Smooth muscle cell (in vitro differentiated cells): ENCODE data around the gene CD52. TPM values are rescaled to one million over a fixed set of nuclear protein-coding genes. Genes with fewer than 3 reads are reported as not detected.

ENCODE experiments used
- DNase-seq: peaks from one replicate; lab custom pipeline; 2025; ENCODE audit not compliant: unreplicated experiment; lab: John Stamatoyannopoulos, UW
- H2AFZ ChIP-seq: fragments of 200-600 bp; sonication (generic); 2 replicates; pipeline ENCODE4 v1.6.0; 2016; ENCODE audit warnings: antibody characterized with exemption, low read depth, mild to moderate bottlenecking
- H3F3A ChIP-seq: fragments of 200-600 bp; sonication (generic); 2 replicates; pipeline ENCODE4 v1.6.0; 2017; ENCODE audit warnings: antibody characterized with exemption, low read depth
- H3K27ac ChIP-seq: fragments of 200-600 bp; sonication (generic); 2 replicates; pipeline ENCODE4 v1.5.1; 2016; ENCODE audit warnings: low read depth, mild to moderate bottlenecking
- H3K27me3 ChIP-seq: fragments of 200-600 bp; sonication (generic); 2 replicates; pipeline ENCODE4 v1.6.1; 2016; ENCODE audit warnings: low read depth, mild to moderate bottlenecking
- H3K36me3 ChIP-seq: fragments of 200-600 bp; sonication (generic); 2 replicates; pipeline ENCODE4 v1.5.1; 2016; ENCODE audit warnings: low read depth
- H3K4me1 ChIP-seq: fragments of 200-600 bp; sonication (generic); 2 replicates; pipeline ENCODE4 v1.5.1; 2016; ENCODE audit warnings: low read depth
- H3K4me2 ChIP-seq: fragments of 200-600 bp; sonication (generic); 2 replicates; pipeline ENCODE4 v1.6.0; 2016; ENCODE audit warnings: mild to moderate bottlenecking
- H3K4me3 ChIP-seq: fragments of 200-600 bp; sonication (generic); 2 replicates; pipeline ENCODE4 v1.5.1; 2016; ENCODE audit warnings: mild to moderate bottlenecking
- H3K79me2 ChIP-seq: fragments of 200-600 bp; sonication (generic); 2 replicates; pipeline ENCODE4 v1.6.0; 2016; ENCODE audit warnings: low read depth, mild to moderate bottlenecking
- H3K9ac ChIP-seq: fragments of 200-600 bp; sonication (generic); 2 replicates; pipeline ENCODE4 v1.6.0; 2016; ENCODE audit warnings: low read depth
- H3K9me3 ChIP-seq: fragments of 200-600 bp; sonication (generic); replicated peaks from 2 replicates; pipeline ENCODE4 v1.5.1; 2016; ENCODE audit warnings: low read depth
- H4K20me1 ChIP-seq: fragments of 200-600 bp; sonication (generic); 2 replicates; pipeline ENCODE4 v1.6.0; 2016; ENCODE audit warnings: low read depth
- CTCF ChIP-seq: fragments of 200-600 bp; sonication (generic); IDR thresholded peaks from 2 replicates; pipeline ENCODE4 v1.5.1; 2017; ENCODE audit warnings: borderline replicate concordance, mild to moderate bottlenecking, antibody characterized with exemption; ENCODE audit not compliant: insufficient read depth, poor library complexity, severe bottlenecking
- WGBS: methylation state at CpG from one replicate; pipeline ENCODE4 v1.1.7; 2016; ENCODE audit warnings: low lambda C conversion rate; 5-methylcytosine and 5-hydroxymethylcytosine counted together
- polyA plus RNA-seq: library from polyadenylated mRNA; unstranded; fragments of >200 nt; fragmentation: Nextera tagmentation; extraction: Ambion mirVana; gene quantifications from 2 replicates; pipeline ENCODE4 v1.2.1, GENCODE V29; 2016
- total RNA-seq: library from RNA; depleted of rRNA; stranded (reverse); fragments of >200 nt; gene quantifications from 2 replicates; pipeline ENCODE4 v1.2.3, GENCODE V29; 2014

CD52 gene
- total and polyA plus RNA-seq, 2 experiments from 2014 or later: 0.39 TPM; not detected in 1

DNA sequence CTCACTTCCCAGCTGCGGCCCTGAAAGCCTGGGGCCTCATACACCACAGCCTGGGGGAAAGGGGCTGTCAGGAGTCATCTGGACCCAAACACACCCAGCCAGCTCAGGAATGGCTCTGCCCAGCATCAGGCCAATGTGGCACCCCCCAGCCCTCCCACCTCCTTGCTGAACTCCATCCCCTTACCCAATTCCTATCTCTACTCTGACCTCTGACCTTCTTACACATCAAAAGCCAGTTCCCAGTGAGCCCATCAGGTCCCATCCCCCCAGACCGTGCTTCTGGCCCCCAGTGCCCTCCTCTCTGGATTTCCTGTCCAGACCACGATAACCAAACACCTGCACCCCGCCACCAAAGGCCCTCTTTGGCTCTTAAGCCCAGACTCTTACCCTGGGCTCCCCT lies 19.9 kb downstream of the CD52 start:
- peaks cover 16% of the 10 kb centered on the region for H3K27me3 ChIP-seq
- H3K9ac ChIP-seq: no peak overlapping the region
- H3K4me2 ChIP-seq: no peak overlapping the region
- no peaks in the 10 kb centered on the region for H3F3A ChIP-seq
- TF ChIP-seq CTCF: no peak
- no peak overlapping the region for H2AFZ ChIP-seq
- H3K36me3 ChIP-seq: no peaks in the 10 kb centered on the region
- DNase-seq: no peak
- no peaks in the 10 kb centered on the region for H3K9me3 ChIP-seq
- peaks cover 10% of the 10 kb centered on the region for H3K4me1 ChIP-seq
- 86% methylated on average over 4 of the region's 4 CpGs for WGBS
- no peak overlapping the region for H3K4me3 ChIP-seq
- H3K27ac ChIP-seq: no peak overlapping the region
- H3K79me2 ChIP-seq: no peaks in the 10 kb centered on the region
- no peaks in the 10 kb centered on the region for H4K20me1 ChIP-seq

- Histone ChIP-seq H3K4me2 (no peak overlapping the region), H3K27me3 (peaks cover 16% of the 10 kb centered on the region), H3F3A (no peaks in the 10 kb centered on the region), H3K4me1 (peaks cover 10% of the 10 kb centered on the region), H3K36me3 (no peaks in the 10 kb centered on the region), H3K79me2 (no peaks in the 10 kb centered on the region), H2AFZ (no peak overlapping the region), H3K27ac (no peak overlapping the region), H4K20me1 (no peaks in the 10 kb centered on the region), H3K4me3 (no peak overlapping the region), H3K9ac (no peak overlapping the region), H3K9me3 (no peaks in the 10 kb centered on the region)
- TF ChIP-seq CTCF: no peak
- DNase-seq: no peak
- WGBS: 94% methylated on average over 1 of the region's 1 CpG
Observed at GRCh38 chr1:26338670-26339069, 20.9 kb downstream of the CD52 start.

DNA sequence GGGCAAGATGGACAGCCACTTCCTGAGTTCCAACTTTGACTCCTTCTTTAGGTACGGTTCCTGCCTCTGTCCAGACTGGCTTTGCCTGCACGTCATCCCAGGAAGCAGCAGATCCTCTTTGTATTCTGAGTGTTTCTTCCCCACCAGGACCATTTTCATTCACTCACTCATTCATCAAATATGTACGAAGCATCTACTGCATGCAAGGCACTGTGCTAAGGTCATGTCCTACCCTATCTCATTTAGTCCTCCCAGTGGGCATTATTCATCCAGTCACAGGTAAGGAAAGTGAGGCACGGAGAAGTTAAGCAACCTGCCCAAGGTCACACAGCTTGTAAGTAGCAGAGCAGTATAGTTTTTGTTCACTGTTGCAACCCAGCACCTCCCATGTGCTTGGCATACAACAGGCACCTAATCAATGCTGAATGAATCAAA lies 22.3 kb downstream of the CD52 start:
- DNase-seq: no peak
- H3K27ac ChIP-seq: no peak overlapping the region
- no peak for TF ChIP-seq CTCF
- H3K4me2 ChIP-seq: no peak overlapping the region
- no peaks in the 10 kb centered on the region for H4K20me1 ChIP-seq
- H2AFZ ChIP-seq: no peak overlapping the region
- H3K4me3 ChIP-seq: no peak overlapping the region
- no peak overlapping the region for H3K9ac ChIP-seq
- H3K9me3 ChIP-seq: no peaks in the 10 kb centered on the region
- H3K79me2 ChIP-seq: no peaks in the 10 kb centered on the region
- H3K36me3 ChIP-seq: no peaks in the 10 kb centered on the region
- H3F3A ChIP-seq: no peaks in the 10 kb centered on the region
- WGBS: 90% methylated on average over 4 of the region's 4 CpGs
- peaks cover 10% of the 10 kb centered on the region for H3K27me3 ChIP-seq
- H3K4me1 ChIP-seq: peaks cover 10% of the 10 kb centered on the region

DNA sequence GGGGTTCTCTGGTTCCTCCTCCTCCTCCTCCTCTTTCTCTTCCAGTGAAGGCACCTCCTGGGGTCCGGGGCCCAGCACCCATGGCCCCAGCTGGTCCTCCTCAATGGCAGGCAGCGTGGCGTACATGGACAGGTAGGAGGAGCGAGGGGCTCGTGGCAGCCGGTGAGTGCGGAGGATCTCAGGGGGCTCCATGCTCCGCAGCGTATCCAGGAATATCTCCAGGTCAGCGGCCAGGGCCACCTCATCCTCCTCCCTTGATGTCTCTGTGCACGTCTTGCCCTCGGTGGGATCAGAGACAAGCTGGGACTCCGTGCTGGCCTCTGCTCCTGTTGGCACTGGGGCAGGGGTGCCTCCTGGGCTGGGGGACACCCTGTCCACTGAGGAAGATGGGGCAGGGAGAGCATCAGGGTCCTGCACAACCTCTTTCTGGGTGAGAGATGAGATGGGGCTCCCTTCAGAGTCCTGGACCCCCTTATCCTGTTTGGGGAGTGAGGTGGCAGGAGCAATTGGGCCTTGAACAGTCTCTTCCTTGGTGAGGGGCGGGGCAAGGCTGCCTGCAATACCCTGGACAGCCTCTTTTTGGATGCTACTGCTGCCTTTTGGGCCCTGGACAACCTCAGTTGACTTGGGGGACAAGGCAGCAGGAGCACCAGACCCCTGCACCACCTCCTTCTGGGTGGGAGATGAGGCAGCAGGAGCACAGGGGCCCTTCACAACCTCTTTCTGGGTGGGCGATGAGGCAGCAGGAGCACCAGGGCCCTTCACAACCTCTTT lies 26.6 kb downstream of the CD52 start:
- H3F3A ChIP-seq: peaks cover under 1% of the 10 kb centered on the region
- no peak overlapping the region for H3K27ac ChIP-seq
- H3K4me2 ChIP-seq: no peak overlapping the region
- no peak for TF ChIP-seq CTCF
- no peak overlapping the region for H3K9ac ChIP-seq
- no peaks in the 10 kb centered on the region for H4K20me1 ChIP-seq
- H3K36me3 ChIP-seq: no peaks in the 10 kb centered on the region
- no peaks in the 10 kb centered on the region for H3K9me3 ChIP-seq
- no peak for DNase-seq
- H3K27me3 ChIP-seq: no peaks in the 10 kb centered on the region
- 94% methylated on average over 15 of the region's 15 CpGs for WGBS
- H2AFZ ChIP-seq: no peak overlapping the region
- no peaks in the 10 kb centered on the region for H3K79me2 ChIP-seq
- H3K4me1 ChIP-seq: no peaks in the 10 kb centered on the region
- H3K4me3 ChIP-seq: no peak overlapping the region
